GM19193 (cell line): ENCODE measurements around the gene C1D.

Experiments
- POLR2A ChIP-seq: IDR thresholded peaks from 4 replicates; pipeline ENCODE4 v1.6.1; 2011; ENCODE audit not compliant: insufficient read depth, insufficient read length; ENCODE audit errors: extremely low read depth

The C1D gene

GRCh38 chr2:68040078-68040477, 22.7 kb downstream of the C1D start:
- TF ChIP-seq POLR2A: no peak

DNA sequence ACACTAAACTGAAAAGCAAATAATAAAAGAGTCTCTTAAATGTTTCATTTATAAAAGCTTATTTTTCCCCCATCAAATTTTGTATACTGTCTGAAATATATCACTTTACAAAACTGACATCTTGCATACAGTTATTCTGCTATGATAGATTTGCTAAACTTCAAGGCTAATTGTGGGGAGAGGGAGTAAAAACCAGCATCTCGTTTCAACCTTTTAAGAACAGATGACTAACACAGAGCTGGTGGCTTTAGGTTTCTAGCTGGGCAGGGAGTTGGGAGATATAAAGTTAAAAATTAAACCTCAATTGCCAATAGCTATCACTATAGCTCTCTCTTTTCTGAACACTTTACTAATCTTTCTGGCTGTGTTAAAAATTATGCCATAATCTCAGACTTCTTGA, 23.5 kb downstream of the C1D start:
- TF ChIP-seq POLR2A: no peak

DNA sequence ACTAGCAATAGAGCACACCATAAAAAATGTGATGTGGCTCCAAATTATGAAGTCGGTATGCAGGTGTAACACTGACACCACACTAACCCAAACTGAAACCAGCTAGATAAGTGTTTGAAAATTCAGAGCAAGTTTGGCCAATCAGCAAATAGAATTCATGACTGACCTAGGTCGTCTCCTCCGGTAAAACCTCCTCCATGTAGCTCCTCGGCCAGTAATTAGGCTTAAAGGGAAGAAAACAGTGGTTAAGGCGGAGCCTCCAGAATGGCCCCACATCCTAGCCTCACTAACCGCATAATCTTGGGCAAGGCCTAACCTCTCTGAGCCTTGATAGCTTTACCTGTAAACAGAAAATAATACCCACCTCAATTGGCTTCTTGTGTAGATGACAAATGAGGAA, 30.1 kb downstream of the C1D start:
- TF ChIP-seq POLR2A: no peak

GRCh38 chr2:68031542-68032160, 31.2 kb downstream of the C1D start:
- no peak for TF ChIP-seq POLR2A

DNA sequence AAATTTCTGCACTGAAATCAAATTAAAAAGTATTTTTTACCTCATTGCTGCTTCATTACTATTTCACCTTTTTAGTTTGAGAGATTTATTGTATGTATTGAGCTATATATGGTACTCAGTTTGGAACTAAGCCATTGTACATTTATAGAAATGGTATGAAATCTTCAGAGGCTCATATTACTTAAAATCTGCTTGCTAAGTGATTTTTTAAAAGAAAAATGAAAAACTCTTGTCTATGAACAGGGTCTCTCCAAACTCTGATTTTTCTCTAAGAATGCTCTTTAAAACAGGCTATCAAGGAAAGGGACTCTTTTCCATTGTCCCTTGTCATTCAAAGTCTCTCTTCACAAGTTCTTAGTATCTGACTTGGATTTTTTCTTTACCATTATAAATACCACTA, 31.8 kb downstream of the C1D start:
- no peak for TF ChIP-seq POLR2A

DNA sequence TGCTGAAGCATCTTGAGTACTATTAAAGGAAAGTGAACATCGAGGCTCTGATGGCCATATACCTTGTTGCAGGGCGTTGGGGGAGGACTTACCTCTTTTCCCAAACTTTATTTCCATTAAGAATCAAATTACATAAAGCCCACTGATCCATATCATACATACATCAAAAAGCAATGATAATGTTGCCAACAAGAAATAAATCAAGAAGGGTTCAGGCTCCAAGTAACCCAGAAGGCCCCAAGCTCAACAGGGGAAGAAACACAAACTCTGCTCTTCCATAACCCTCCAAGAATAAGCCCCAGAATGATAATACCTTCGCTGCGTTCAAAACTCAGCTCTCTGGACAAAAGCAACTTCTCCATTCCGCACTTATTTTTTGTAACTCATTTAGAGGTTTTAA, 32.3 kb downstream of the C1D start:
- TF ChIP-seq POLR2A: no peak

- no peak for TF ChIP-seq POLR2A
Measured at GRCh38 chr2:68027959-68028358, 34.8 kb downstream of the C1D start.

DNA sequence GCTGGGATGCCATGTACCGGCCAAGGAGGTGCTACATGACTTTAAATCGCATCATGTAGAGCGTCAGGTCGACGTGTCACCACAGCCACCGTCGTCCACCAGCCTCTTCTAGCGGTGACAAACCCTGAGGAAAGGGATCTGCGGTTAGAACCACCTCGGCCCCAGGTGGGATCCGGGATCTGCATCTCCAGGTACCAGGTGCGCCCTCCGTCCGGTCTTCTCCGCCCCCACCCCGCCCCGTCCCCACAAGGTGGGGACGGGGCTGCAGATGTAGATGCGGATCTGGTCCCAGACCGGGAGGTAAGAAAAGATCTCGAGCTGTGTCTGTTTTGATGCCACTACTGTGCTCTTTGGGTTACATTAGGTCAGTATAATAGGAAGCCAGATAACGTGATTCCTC, 38.4 kb downstream of the C1D start:
- no peak for TF ChIP-seq POLR2A

DNA sequence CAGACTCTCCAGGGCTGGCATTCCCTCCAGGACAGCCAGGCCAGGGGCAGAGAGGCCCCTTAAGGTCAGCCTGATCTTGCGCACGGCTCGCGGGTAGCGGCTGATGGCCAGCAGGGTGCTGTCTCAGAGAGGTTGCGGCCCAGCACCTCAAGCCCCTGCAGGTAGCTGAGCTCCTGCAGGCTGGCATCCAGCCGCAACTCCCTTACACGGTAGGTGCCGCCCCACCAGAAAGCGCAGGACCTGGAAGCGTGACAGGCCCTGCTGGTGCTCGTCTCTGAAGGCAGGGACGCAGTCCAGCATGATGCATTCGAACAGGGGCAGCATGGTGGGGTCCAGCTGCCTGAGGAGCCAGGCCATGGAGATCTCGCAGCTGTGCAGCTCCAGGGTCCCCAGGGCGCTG, 38.9 kb downstream of the C1D start:
- no peak for TF ChIP-seq POLR2A

- no peak for TF ChIP-seq POLR2A
Measured at GRCh38 chr2:68018727-68019126, 44.1 kb downstream of the C1D start.

- no peak for TF ChIP-seq POLR2A
Measured at GRCh38 chr2:68009526-68009925, 53.3 kb downstream of the C1D start.

GRCh38 chr2:68000170-68000825, 62.5 kb downstream of the C1D start:
- TF ChIP-seq POLR2A: no peak

DNA sequence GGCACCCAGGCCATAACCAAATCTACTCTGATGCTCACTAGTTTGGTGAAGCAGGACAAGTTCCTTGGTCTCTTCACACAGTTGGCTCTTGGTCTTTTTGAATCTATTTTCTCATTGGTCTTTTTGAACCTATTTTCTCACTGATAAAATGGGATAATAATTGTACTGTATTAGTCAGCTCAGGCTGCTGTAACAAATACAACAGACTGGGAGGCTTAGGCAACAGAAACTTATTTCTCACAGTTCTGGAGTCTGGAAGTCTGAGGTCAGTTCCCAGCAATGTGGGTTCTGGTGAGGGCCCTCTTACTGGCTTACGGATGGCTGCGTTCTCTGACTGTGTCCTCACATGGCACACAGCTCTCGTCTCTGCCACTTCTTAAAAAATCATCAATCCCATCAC, 63.5 kb downstream of the C1D start:
- no peak for TF ChIP-seq POLR2A

- no peak for TF ChIP-seq POLR2A
Measured at GRCh38 chr2:67997903-67998302, 64.9 kb downstream of the C1D start.

GRCh38 chr2:67997528-67997900, 65.3 kb downstream of the C1D start:
- no peak for TF ChIP-seq POLR2A

- no peak for TF ChIP-seq POLR2A
Measured at GRCh38 chr2:67996772-67997527, 65.9 kb downstream of the C1D start.
